ENCODE data around the gene MYBL2.

Gene MYBL2

DNA sequence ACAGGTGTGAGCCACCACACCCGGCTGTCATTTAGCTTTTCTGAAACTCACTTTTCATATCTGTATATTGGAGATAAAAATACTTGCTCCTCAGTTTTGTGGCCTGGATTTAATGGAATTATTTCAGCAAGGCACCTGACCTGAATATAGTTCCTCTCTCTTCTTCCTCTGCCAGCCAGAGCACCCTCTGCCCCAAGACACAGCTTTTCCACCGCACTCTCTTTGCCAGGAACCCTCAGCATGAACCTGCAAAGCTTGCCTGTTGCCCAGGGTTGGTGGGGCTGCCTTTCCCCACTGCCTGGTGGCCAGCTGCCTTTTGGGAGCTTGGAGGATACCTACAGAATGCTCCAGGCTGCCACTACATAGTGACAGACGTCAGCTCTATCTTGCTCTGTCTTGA, 56.8 kb downstream of the MYBL2 start:
- ChIA-PET CTCF (interaction anchor here (0.6 kb wide), 1 partner anchor 211 kb away, joined by 3 read pairs; no protein-coding TSS in a partner anchor), POLR2A (interaction anchor here (0.7 kb wide), 1 partner anchor 300 kb away, joined by 5 read pairs; no protein-coding TSS in a partner anchor)
- TF ChIP-seq, protein P1, sequence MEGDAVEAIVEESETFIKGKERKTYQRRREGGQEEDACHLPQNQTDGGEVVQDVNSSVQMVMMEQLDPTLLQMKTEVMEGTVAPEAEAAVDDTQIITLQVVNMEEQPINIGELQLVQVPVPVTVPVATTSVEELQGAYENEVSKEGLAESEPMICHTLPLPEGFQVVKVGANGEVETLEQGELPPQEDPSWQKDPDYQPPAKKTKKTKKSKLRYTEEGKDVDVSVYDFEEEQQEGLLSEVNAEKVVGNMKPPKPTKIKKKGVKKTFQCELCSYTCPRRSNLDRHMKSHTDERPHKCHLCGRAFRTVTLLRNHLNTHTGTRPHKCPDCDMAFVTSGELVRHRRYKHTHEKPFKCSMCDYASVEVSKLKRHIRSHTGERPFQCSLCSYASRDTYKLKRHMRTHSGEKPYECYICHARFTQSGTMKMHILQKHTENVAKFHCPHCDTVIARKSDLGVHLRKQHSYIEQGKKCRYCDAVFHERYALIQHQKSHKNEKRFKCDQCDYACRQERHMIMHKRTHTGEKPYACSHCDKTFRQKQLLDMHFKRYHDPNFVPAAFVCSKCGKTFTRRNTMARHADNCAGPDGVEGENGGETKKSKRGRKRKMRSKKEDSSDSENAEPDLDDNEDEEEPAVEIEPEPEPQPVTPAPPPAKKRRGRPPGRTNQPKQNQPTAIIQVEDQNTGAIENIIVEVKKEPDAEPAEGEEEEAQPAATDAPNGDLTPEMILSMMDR (IDR thresholded peaks at IDR 0.05; ENCODE audit: control extremely low read depth, extremely low read depth, low read depth, missing control alignments) = no peak
- DNase-seq (ENCODE audit: extremely low spot score) = no peak

DNA sequence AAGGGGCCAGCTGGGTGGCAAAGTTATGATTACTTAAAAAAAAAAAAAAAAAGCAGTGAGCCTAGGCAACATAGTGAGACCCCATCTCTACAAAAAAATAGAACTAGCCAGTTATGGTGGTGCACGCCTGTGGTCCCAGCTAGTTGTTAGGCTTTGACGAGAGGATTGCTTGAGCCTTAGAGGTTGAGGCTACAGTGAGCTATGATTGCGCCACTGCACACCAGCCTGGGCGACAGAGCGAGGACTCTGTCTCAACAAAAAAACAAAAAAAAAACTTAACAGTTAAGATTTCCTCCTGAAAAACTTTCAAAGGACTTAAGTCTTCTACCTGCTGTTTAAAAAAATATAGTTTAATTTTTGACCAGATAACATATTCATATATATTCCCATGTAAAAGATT, 57.5 kb downstream of the MYBL2 start:
- CTCF ChIA-PET = no interaction called here
- TF ChIP-seq, protein P1 (IDR thresholded peaks at IDR 0.05; ENCODE audit: control extremely low read depth, extremely low read depth, low read depth, missing control alignments) = no peak
- POLR2A ChIA-PET = no interaction called here

DNA sequence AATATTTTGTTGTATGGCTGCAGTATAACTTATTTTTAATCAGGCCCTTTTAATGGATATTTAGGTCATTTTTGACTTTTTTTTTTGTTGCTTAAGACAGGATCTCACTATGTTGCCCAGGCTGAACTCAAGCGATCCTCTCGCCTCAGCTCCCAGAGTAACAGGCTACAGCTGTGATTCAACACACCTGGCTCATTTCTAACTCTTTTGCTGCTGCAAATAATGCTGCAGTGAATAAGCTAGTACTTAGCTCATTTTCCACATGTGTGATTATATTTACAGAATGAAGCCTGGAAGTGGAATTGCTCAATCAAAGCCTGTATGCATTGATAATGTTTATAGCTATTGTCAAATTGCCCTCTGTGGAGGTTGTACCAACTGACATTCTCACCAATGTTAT, 58.8 kb downstream of the MYBL2 start:
- TF ChIP-seq, protein P1 (IDR thresholded peaks at IDR 0.05; ENCODE audit: control extremely low read depth, extremely low read depth, low read depth, missing control alignments) = no peak
- POLR2A ChIA-PET = no interaction called here
- CTCF ChIA-PET = interaction anchor here (1.0 kb wide), 1 partner anchor 115 kb away, joined by 4 read pairs; no protein-coding TSS in a partner anchor
- no peak for DNase-seq (ENCODE audit: extremely low spot score)

More for the DNA sequence above, 57.5 kb downstream of the MYBL2 start:
- DNase-seq (ENCODE audit: extremely low spot score) = no peak

DNA sequence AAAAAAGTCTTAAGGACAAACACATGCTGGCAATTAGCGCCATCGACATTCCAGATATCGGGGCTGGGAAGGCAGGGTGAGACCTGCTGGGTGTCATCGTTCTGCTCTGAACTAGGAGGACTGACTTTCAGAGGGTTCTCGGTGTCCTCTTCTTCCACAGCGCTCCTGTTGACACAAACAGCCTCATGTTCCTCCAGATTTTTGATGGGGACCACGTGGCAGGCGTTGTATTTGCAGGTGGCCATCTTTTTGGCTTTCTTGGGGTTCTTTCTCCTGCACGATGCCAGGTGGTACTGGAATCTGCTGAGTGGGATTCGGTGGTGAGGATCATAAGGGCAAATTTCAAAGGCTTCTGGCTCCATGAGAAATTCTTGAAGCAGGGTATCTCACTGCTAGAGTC, 59.4 kb downstream of the MYBL2 start:
- POLR2A ChIA-PET = no interaction called here
- no peak for DNase-seq (ENCODE audit: extremely low spot score)
- CTCF ChIA-PET = interaction anchor here (1.0 kb wide), 1 partner anchor 114 kb away, joined by 4 read pairs; no protein-coding TSS in a partner anchor
- TF ChIP-seq, protein P1 (IDR thresholded peaks at IDR 0.05; ENCODE audit: control extremely low read depth, extremely low read depth, low read depth, missing control alignments) = no peak

DNA sequence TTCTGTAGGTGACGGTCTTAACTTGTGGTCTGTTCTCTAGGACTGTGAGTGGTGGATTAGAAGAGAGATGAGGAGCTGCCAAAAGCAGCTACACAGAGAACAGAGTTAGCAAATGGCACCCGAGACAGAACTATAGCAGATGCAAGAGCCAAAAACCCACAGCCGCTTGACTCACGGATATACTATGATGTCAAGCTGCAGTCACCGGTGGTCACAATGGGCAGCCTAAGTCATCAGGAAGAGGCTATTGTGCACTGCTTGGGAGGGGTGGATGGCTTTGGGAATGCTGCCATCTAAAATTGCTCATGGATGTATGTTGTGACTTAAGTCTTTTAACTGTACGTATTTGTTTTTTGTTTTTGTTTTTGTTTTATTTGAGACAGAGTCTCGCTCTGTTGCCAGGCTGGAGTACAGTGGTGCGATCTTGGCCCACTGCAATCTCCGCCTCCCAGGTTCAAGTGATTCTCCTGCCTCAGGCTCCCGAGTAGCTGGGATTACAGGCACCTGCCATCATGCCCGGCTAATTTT, 60.0 kb downstream of the MYBL2 start, which contains the start of gene GTSF1L:
GTSF1L (minus strand) TSS at position 192 of the 528 bp plus-strand sequence. CDS start 308 bp downstream, outside the sequence.
- TF ChIP-seq, protein P1 (IDR thresholded peaks at IDR 0.05; ENCODE audit: control extremely low read depth, extremely low read depth, low read depth, missing control alignments) = no peak
- ChIA-PET POLR2A (no interaction called here), CTCF (interaction anchor here (1.5 kb wide), 1 partner anchor 9 kb away, joined by 4 read pairs; no protein-coding TSS in a partner anchor)
- no peak for DNase-seq (ENCODE audit: extremely low spot score)

DNA sequence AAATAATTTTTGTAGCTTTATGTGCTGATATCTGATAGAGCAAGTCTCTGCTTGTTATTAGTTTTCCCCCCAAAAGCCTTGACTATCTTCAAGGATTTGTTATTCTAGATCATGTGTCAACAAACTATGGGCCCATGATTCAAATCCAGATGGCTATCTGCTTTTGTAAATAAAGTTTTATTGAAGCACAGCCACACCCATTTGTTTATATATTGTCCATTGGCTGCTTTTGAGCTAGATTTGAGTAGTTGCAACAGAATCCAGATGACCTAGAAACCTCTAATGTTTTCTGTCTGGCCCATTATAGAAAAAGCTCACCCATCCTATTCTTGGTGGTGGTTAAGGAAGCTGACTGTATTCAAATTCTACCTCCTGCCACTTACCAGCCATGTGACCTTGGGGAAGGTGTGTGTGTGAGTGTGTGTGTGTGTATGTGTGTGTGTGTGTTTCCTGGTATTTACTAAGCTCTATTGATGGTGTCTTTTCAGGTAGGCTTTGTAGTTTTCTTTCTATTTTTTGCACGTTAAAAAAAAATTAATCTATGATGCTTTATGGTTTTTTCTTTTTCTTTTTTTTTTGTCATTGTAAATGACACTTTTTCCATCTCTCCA, 61.2 kb downstream of the MYBL2 start:
- ChIA-PET POLR2A (no interaction called here), CTCF (interaction anchor here (1.0 to 3.3 kb wide), 6 partner anchors 8 to 353 kb away, joined by 4 to 14 read pairs (median 4); no protein-coding TSS in a partner anchor)
- DNase-seq (ENCODE audit: extremely low spot score) = no peak
- TF ChIP-seq, protein P1 (IDR thresholded peaks at IDR 0.05; ENCODE audit: control extremely low read depth, extremely low read depth, low read depth, missing control alignments) = no peak

Measured in GM10248 (cell line).